Left ventricle myocardium superior (tissue), 1 donor: Measurements from ENCODE around the gene SCN2A. TPM values are rescaled to one million over a fixed set of nuclear protein-coding genes. Genes with fewer than 3 reads are reported as not detected.

Experiments used
- total RNA-seq: library from RNA; stranded (reverse); fragmentation: NEBNext Ultra II Directional; extraction: Animal tissue kit (Norgen Biotek cat#: 25700); gene quantifications from one replicate; pipeline ENCODE4 v1.2.1, GENCODE V29; 2021
- donor health status: DM: no; HTN: yes; CAD: no; lungs with severe emphysema.

The SCN2A gene
- total RNA-seq, 1 donor from 2014 or later = 0.30 TPM

Other genes starting within 250 kb of the SCN2A start
- gene SCN3A, start 35.4 kb upstream of the SCN2A start, total RNA-seq = 0.84 TPM
- gene CSRNP3, start 230.3 kb downstream of the SCN2A start, total RNA-seq = 4.2 TPM